Testis (tissue), 3 donors: ENCODE data around the gene AOC3. TPM values are rescaled to one million over a fixed set of nuclear protein-coding genes. Genes with fewer than 3 reads are reported as not detected.
"Not testable (repeated sequence)": the region's sequence is repeated elsewhere in the genome, so short reads cannot be mapped to it uniquely, and the experiment has no call there.

Source experiments
- DNase-seq: peaks from one replicate; pipeline ENCODE4 v3.0.0-alpha.2; 2019
- H3K27ac ChIP-seq, 2 donors: fragments of 200-600 bp; sonication (generic); one replicate each; pipeline ENCODE4 v1.5.1; 2019
- H3K27me3 ChIP-seq: fragments of 200-600 bp; sonication (generic); one replicate; pipeline ENCODE4 v1.5.1; 2019
- H3K36me3 ChIP-seq: fragments of 200-600 bp; sonication (generic); one replicate; pipeline ENCODE4 v1.5.1; 2017; ENCODE audit warnings: low read depth; ENCODE audit errors: missing control alignments
- H3K4me1 ChIP-seq: fragments of 200-600 bp; sonication (generic); one replicate; pipeline ENCODE4 v1.5.1; 2019
- H3K4me3 ChIP-seq, 2 donors: fragments of 200-600 bp; sonication (generic); one replicate each; pipeline ENCODE4 v1.5.1; 2017 to 2019
- H3K9me3 ChIP-seq: fragments of 200-600 bp; sonication (generic); one replicate; pipeline ENCODE4 v1.5.1; 2017
- CTCF ChIP-seq, 3 experiments: fragments of 450-650 bp in 2 of 3; fragments of 200-600 bp in 1 of 3; sonication (generic) in 1 of 3; IDR thresholded peaks; one replicate each; pipeline ENCODE4 v1.5.1; 2016 to 2019; ENCODE audit warnings: antibody characterized with exemption in 3 of 3, mild to moderate bottlenecking in 2 of 3, moderate library complexity in 1 of 3
- POLR2A ChIP-seq: fragments of 450-650 bp; IDR thresholded peaks from one replicate; pipeline ENCODE4 v1.6.1; 2017; ENCODE audit warnings: antibody characterized with exemption, mild to moderate bottlenecking, moderate library complexity
- WGBS, 2 donors: methylation state at CpG; one replicate each; pipeline ENCODE4 v1.1.5; 2018; 5-methylcytosine and 5-hydroxymethylcytosine counted together
- intact Hi-C: fragments of 100-400 bp; cut with DNase I; formaldehyde crosslinking; loops from one replicate; pipeline ENCODE4 v1.15.1; 2023; ENCODE audit warnings: low total_unique reads
- polyA plus RNA-seq: library from polyadenylated mRNA; stranded (reverse); fragments of 350-450 nt; fragmentation: Illumina TruSeq; extraction: RNeasy Lipid Tissue Mini Kit (QIAGEN cat#74804); gene quantifications from one replicate; pipeline ENCODE4 v1.2.3, GENCODE V29; 2014; ENCODE audit warnings: low read depth, low replicate concordance; ENCODE audit not compliant: insufficient read depth
- total RNA-seq, 2 donors: library from RNA; depleted of rRNA; stranded (reverse); fragments of >200 nt; gene quantifications; one replicate each; pipeline ENCODE4 v1.2.3, GENCODE V29; 2016

Gene AOC3
- total and polyA plus RNA-seq, 3 donors from 2014 or later = 14.3 to 46.4 (median 14.8) TPM

- no peaks in the 10 kb centered on the region for H3K27me3 ChIP-seq
- H3K4me3 ChIP-seq = no peak overlapping the region
- peaks cover 6% of the 10 kb centered on the region for H3K4me1 ChIP-seq
- no peak for TF ChIP-seq POLR2A
- no peak for TF ChIP-seq CTCF (IDR thresholded peaks at IDR 0.05)
- H3K36me3 ChIP-seq = no peaks in the 10 kb centered on the region
- no peak overlapping the region for H3K27ac ChIP-seq
- intact Hi-C loops = no loop called here
- no peak for DNase-seq
- 76 to 80% methylated on average over 8 of the region's 8 CpGs for WGBS, 2 donors
- H3K9me3 ChIP-seq = no peaks in the 10 kb centered on the region
Observed at GRCh38 chr17:42855048-42855596, 4.1 kb downstream of the AOC3 start.

GRCh38 chr17:42856093-42856492, 5.1 kb downstream of the AOC3 start:
- WGBS, 2 donors = 87 to 93% methylated on average over 8 of the region's 8 CpGs
- intact Hi-C loops, H3K36me3 ChIP-seq, H3K4me1 ChIP-seq, H3K4me3 ChIP-seq, H3K27me3 ChIP-seq, DNase-seq, H3K9me3 ChIP-seq, H3K27ac ChIP-seq: not testable (repeated sequence)

DNA sequence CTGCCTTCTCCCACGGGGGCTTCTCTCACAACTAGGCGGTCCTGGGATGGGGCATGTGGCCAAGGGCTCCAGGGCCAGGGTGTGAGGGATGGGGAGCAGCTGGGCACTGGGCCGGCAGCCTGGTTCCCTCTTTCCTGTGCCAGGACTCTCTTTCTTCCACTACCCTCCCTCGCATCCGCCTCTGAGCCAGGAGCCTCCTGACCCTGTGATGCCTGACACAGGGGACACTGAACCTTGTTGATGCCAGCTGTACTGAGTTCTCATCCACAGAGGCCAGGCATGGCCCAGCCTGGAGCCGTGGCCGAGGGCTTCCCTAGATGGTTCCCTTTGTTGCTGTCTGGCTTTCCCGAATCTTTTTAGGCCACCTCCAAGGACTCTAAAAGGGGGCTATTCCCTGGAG, 5.5 kb downstream of the AOC3 start:
- H3K36me3 ChIP-seq, H3K4me1 ChIP-seq, H3K27me3 ChIP-seq, H3K27ac ChIP-seq, H3K4me3 ChIP-seq, DNase-seq, intact Hi-C loops, H3K9me3 ChIP-seq: not testable (repeated sequence)
- 78 to 92% methylated on average over 5 to 8 of the region's 8 CpGs for WGBS, 2 donors

DNA sequence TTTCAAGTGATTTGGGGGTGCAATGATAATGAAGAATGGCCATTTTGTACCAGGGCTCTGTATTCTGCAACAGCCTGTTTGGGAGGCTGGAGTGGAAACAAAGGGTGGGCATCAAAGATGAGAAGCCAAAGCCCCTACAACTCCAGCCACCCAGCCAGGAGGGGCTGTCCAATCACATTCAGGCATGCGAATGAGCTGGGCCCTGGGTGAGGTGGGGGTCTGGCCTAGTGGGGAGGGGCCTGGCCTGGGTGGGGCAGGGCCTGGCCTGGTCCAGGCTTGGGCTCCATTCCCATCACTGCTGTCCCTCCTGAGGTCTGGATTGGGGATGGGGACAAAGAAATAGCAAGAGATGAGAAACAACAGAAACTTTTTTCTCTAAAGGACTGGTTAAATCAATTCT, 6.4 kb downstream of the AOC3 start:
- TF ChIP-seq POLR2A = no peak
- TF ChIP-seq CTCF (IDR thresholded peaks at IDR 0.05) = no peak
- intact Hi-C loops = no loop called here
- no peak for DNase-seq
- Histone ChIP-seq H3K4me3 (no peak overlapping the region), H3K27me3 (no peaks in the 10 kb centered on the region), H3K9me3 (no peaks in the 10 kb centered on the region), H3K27ac (no peak overlapping the region), H3K36me3 (no peaks in the 10 kb centered on the region), H3K4me1 (no peaks in the 10 kb centered on the region)
- 60 to 100% methylated on average over 1 of the region's 1 CpG for WGBS, 2 donors

- H3K4me3 ChIP-seq = no peak overlapping the region
- intact Hi-C loops = no loop called here
- no peak overlapping the region for H3K27ac ChIP-seq
- no peaks in the 10 kb centered on the region for H3K27me3 ChIP-seq
- no peak for TF ChIP-seq CTCF (IDR thresholded peaks at IDR 0.05)
- no peak for TF ChIP-seq POLR2A
- DNase-seq = no peak
- no peaks in the 10 kb centered on the region for H3K36me3 ChIP-seq
- no peaks in the 10 kb centered on the region for H3K9me3 ChIP-seq
- H3K4me1 ChIP-seq = no peaks in the 10 kb centered on the region
- 75 to 77% methylated on average over 7 of the region's 7 CpGs for WGBS, 2 donors
Observed at GRCh38 chr17:42865638-42866094, 14.7 kb downstream of the AOC3 start.

DNA sequence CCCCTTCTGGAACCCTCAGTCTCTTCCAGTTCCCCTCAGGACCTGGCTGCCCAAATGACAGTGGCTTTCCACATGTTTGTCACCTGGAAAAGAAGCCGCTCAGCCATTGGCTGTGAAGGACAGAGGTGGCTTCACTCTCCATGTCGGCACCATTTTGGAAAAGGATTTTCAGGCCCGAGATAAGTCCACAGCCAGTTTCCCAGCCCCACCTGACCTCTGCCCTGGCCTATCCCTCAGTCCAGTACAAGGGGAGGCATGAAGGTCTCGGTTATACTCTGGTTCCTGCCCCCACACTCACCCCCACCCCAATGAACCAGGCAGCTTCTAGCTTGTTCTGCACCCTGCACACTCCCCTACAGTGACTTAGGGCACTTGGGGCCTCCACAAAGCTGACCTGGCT, 15.2 kb downstream of the AOC3 start:
- no peaks in the 10 kb centered on the region for H3K9me3 ChIP-seq
- 85 to 94% methylated on average over 4 of the region's 4 CpGs for WGBS, 2 donors
- DNase-seq = no peak
- no peaks in the 10 kb centered on the region for H3K27me3 ChIP-seq
- H3K4me3 ChIP-seq = no peak overlapping the region
- intact Hi-C loops = no loop called here
- H3K36me3 ChIP-seq = no peaks in the 10 kb centered on the region
- H3K27ac ChIP-seq = no peak overlapping the region
- no peaks in the 10 kb centered on the region for H3K4me1 ChIP-seq
- no peak for TF ChIP-seq POLR2A
- TF ChIP-seq CTCF (IDR thresholded peaks at IDR 0.05) = no peak
